ENCODE results near the gene MED25.

MED25 gene

DNA sequence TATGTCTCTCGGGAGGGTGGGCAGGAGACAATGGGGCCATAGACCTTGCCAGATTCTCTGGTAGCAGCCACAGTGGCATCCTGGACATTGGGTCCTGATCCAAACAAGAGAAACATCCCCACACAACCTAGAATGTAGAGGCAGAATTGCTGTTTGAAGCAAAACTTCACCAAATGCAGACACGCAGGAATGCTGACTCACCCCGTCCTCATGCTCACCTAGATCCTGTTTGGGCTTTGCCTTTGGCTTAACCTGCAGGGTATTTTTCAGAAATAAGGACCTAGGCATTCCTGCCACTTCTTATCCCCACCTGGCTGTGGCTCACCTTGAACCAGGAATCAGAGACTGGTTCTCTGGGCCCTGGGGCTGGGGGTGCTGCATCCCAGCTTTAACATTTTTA, 66.7 kb downstream of the MED25 start:
- no peak overlapping the region for H3K4me3 ChIP-seq (ENCODE audit: low read length)
- TF ChIP-seq, protein P1, sequence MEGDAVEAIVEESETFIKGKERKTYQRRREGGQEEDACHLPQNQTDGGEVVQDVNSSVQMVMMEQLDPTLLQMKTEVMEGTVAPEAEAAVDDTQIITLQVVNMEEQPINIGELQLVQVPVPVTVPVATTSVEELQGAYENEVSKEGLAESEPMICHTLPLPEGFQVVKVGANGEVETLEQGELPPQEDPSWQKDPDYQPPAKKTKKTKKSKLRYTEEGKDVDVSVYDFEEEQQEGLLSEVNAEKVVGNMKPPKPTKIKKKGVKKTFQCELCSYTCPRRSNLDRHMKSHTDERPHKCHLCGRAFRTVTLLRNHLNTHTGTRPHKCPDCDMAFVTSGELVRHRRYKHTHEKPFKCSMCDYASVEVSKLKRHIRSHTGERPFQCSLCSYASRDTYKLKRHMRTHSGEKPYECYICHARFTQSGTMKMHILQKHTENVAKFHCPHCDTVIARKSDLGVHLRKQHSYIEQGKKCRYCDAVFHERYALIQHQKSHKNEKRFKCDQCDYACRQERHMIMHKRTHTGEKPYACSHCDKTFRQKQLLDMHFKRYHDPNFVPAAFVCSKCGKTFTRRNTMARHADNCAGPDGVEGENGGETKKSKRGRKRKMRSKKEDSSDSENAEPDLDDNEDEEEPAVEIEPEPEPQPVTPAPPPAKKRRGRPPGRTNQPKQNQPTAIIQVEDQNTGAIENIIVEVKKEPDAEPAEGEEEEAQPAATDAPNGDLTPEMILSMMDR (IDR thresholded peaks at IDR 0.05; ENCODE audit: insufficient read depth, low read depth, low read length, missing control alignments), result no peak
- peak; percentile 43 for DNase-seq (ENCODE audit: low read depth)

Measured in epithelial cell of esophagus (primary cell).